Measurements from ENCODE around the gene IMPG2.

IMPG2 gene

GRCh38 chr3:101230618-101231017 is 89.8 kb downstream of the IMPG2 start:
- no peak for DNase-seq

- DNase-seq = no peak
Measured at GRCh38 chr3:101229681-101230080, 90.7 kb downstream of the IMPG2 start.

GRCh38 chr3:101228441-101228840 is 91.9 kb downstream of the IMPG2 start:
- DNase-seq = no peak

DNA sequence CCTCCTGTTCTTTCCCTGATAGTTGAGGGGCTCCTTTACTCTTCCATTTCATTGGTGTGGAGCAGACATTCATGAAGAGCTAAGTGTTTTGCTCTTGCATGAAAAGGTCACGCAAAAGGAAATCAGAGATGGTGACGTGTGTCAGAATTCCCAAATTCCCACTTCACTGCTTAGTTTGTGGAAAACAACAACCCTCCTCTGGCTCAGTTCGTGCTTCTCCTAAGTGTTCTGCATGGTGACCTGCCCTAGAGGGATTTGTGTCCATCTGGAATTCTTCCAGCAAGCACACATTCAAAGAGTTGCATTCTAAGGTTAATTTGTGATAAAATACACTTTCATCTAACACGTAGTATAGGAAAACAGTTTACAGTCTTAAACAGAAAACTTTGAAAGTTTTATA is 95.6 kb downstream of the IMPG2 start:
- no peak for DNase-seq

GRCh38 chr3:101223016-101223415 is 97.4 kb downstream of the IMPG2 start:
- no peak for DNase-seq

DNA sequence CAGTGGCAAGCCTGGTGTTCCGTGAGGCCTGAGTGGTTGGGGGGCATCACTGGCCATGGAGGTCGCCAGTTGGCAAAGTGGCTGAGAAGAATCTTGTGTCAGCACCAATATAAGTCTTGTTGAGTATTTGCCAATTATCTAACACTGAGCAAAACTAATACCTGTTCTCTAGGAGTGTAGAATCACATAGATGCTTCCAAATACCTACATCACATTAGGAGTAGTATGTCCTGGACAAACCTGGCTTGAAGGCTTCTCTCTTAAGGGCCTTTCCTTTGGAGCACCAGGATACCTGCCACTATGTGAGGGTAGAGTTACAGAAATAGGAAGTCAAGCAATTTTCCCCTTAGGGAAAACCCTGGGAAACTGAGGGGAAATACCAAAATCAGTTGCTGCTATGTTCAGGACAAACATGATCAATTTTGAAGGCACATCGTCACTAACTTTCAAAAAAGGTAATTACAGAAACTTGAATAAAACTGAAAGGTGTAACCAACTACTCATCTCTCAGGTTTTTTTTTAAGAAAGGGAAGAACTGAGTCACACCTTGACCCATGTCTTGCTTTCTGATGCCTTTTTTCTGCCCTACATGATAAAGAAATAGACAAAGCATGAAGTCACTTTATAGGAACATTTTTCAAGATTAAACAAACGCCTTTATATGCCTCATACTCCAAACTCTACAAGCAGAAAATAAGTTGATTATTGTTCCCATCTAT is 100.4 kb downstream of the IMPG2 start:
- DNase-seq = no peak

DNA sequence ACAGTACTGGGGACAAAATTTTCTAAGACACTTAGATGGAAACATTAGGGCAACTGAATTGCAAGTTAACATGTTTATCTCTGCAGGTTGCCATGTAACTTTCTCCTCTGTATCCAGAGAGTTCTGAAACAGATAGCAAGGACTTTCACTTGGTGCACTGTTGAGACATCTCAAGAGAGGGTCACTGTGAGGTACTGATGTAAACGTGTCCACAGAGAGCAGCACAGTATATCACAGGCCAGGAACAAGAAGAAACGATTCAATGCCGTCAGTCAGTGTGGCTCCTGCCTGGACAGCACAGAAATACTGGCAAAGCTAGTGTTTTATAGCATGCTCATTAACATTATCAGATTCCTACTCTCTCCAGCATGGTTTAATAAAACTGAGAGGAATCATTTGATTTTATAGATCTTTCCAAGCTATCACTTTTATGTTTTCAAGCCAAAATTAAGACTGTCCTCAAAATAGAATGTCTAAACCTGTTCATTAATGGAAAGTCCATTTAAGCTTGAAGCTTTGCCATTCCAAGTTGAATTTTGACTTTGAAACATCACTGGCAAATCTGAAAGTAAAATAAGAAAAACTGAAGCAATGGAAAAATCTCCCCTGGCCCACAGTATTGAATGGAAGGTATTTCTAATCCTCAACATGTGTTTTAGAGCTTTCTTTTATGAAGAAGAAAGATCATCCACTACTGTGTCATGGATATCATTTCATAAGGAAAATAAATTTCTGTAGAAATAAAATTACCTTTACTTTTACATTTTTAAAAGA is 102.7 kb downstream of the IMPG2 start:
- DNase-seq = no peak

GRCh38 chr3:101216710-101217465 is 103.5 kb downstream of the IMPG2 start:
- DNase-seq = no peak

DNA sequence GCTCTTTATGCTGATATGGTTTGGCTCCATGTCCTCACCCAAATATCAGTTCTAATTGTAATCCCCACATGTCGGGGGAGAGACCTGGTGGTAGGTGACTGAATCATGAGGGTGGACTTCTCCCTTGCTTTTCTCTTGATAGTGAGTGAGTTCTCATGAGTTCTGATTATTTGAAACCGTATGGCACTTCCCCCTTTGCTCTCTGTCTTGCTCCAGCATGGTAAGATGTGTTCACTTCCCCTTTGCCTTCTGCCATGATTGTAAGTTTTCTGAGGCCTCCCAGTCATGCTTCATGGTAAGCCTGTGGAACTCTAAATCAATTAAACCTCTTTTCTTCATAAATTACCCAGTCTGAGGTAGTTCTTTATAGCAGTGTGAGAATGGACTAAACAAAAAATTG is 107.6 kb downstream of the IMPG2 start:
- no peak for DNase-seq

DNA sequence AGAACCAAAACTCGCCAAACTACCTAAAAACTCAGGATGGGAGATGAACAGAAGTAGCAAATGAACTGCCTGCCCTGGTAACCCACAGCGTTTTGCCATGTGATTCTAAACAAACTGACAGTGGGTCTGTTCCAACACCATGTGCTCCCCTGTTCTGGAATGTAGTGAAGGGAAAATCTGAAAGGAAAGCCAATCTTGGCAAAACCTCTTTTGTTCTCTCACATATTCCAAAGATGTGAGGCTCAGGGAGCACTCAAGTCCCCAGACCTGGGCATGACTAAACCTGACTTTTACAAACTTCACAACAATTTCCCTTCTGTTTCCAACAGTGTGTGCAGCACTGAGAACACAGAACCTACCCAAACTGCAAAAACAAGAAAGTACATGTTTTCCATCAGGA is 116.1 kb downstream of the IMPG2 start:
- no peak for DNase-seq

DNA sequence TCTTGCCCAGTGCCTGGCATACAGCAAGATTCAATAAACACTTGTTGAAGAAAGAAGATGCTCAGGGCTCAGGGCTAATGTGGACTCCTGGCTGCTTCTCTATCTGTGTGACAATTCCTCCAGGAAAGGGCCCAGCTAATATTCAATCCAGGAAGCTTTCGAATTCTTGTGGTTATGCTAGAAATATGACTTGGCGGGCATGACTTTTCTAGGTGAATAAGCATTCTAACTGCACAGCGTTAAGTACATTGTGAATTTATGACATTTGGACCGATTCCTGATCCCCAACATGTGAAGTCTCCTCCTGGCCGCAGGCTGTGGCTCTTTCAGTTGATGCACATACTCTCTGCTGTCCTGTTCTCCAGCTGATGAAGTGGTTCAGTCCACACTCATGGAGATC is 117.0 kb downstream of the IMPG2 start:
- DNase-seq = no peak

GRCh38 chr3:101202640-101203039 is 117.7 kb downstream of the IMPG2 start:
- DNase-seq = no peak

GRCh38 chr3:101200461-101200860 is 119.9 kb downstream of the IMPG2 start:
- no peak for DNase-seq

DNA sequence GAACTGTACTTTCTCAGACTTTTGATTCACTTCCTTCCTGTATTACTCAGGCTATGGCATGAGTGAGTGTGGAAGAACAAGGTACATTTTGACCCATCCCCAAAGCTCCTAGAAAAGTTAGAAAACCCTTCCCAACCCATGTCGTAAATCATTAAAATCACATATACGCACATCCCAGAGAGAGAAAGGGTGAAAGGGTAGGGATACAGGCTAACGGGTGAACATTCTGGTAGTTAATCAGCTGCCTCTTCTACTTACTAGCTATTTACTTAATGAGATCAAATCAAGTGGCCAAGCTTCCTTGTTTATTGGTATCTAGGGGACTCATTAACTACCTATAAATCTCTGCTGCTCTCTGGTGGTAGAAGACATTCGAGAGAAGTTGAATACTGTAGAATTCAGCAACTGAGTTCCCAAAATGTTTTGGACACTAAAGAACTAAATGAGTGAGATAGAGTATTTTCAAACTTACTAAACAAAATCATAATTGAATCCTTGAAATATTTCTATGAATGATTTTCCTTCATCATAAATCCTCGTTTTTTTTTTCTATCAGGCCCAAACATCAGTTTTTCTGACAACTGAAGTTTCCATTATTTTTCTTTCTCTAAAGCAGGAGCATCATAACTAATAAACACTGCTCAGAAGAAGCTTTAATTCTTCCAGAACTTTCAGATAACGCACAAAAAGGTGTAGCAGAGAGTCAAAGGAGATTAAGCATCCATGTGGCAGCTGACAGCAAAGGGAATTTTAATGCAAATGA is 124.2 kb downstream of the IMPG2 start:
- no peak for DNase-seq

DNA sequence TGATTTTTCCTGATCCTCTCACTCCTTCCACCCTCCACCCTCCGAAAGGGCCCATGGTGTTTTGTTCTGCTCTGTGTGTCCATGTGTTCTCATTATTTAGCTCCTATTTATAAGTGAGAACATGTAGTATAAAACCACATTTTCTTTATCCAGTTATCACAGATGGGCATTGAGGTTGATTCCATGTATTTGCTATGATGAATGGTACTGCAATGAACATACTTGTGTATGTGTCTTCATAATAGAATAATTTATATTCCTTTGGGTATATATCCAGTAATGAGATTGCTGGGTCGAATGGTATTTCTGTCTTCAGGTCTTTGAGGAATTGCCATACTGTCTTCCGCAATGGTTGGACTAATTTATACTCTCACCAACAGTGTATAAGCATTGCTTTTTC is 126.0 kb downstream of the IMPG2 start:
- no peak for DNase-seq

GRCh38 chr3:101193957-101194356 is 126.4 kb downstream of the IMPG2 start:
- no peak for DNase-seq

- no peak for DNase-seq
Measured at GRCh38 chr3:101189796-101190195, 130.6 kb downstream of the IMPG2 start.

DNA sequence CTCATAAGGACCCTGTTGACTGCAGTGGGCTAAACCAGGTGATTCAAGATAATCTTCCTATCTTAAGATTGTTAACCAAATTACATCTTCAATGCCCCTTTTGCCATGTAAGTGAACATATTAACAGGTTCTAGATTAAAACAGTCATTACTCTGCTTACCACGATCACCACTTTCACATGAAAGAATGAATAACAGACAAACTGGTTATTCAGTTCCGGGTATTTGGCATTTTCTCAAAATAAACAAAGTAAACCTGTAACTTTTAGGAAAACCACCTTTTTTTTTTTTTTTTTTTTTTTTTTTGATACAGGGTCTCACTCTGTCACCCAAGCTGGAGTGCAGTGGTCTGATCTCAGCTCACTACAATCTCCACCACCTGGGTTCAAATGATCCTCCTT is 131.2 kb downstream of the IMPG2 start:
- no peak for DNase-seq

DNA sequence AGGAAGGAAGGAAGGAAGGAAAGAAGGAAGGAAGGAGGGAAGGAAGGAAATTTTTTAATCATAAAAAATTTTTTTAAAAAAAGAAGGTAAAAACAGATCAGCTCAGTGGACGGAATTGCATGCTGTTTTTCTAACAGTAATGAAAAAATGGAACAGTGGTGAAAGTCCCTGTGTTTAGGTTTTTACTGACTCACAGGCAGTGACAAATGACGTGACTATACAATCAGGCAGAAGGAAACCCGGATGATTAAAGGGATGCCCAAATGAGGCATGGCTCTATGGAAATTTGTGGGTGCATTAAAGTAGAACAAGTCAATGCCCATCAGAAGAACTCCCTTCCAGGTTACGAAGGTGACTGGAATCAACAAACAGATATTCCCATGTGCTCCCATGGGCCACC is 135.0 kb downstream of the IMPG2 start:
- no peak for DNase-seq

- no peak for DNase-seq
Measured at GRCh38 chr3:101184111-101184510, 136.3 kb downstream of the IMPG2 start.

DNA sequence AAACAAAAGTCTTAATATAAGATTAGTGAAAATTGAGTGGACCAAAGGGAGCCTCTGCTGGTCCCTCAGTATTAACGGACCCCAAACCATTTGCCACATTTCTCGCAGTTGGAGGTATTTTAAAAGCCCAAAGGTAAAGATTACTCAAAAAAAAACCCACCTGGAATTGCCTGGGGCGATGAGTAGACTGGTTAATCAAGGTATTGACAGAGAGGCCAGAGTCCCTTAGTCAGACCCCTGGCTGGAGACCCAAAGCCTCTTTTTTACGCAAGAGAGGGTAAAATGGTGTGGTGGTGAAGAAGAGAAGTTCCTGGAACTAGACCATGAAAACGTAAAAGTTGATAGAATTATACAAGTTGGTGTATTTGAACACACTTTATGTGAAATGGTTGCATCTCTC is 137.2 kb downstream of the IMPG2 start:
- no peak for DNase-seq

DNA sequence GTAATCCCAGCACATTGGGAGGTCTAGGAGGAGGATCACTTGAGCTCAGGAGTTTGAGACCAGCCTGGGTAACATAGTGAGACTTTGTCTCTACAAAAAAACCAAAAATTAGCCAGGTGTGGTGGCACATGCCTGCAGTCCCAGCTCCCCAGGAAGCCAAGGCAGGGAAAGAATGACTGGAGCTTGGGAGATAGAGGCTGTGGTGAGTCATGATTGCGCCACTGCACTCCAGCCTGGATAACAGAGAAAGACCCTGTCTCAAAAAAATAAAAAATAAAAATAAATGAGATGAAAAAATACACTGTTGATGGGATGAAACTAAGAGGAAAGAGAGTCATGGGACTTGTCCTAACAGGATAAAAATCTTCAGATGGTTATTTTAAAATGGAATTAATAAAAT is 137.6 kb downstream of the IMPG2 start:
- no peak for DNase-seq

DNA sequence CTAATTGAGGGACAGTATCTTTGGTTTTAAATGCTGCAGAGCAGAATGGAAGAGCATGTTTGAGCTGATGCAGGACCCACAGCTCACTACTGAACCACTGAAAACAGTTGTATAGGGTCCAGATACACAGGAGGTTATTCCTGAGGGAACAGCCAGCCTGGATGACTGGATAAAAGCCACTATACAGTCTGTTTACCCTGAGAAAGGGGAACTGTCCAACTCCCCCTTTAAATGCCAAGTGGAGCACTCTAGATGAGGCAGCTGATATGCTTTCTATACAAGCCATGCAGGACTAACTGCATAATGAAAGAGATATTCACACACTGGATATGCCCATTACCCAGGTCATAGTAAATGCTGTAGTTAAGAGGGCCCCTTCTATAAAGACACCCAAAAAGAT is 138.6 kb downstream of the IMPG2 start:
- no peak for DNase-seq
